K562 (cell line): Measurements from ENCODE around the gene ICAM1. TPM values are rescaled to one million over a fixed set of nuclear protein-coding genes. Genes with fewer than 3 reads are reported as not detected.

Source experiments
- ATAC-seq: fragments of 200-7000 bp; cut with Tn5 transposase; 3 replicates; pipeline ENCODE4 v1.9.1; 2020; ENCODE audit warnings: moderate library complexity
- BruUV-seq: library from RNA; stranded (reverse); fragments of 400-500 nt; replicated peaks from 2 replicates; lab custom pipeline; 2021; lab: Mats Ljungman, UMichigan
- CTCF ChIA-PET: fragments of 300-600 bp; formaldehyde crosslinking; extraction: SDS; loops from one replicate; lab custom pipeline; 2021; ENCODE audit warnings: low intra/inter-chr PET ratio; lab: Yijun Ruan, JAX
- POLR2A ChIA-PET: fragments of 300-600, 350-650 bp; sonication (Branson Sonifier 250); formaldehyde crosslinking; extraction: SDS; loops from one replicate; lab custom pipeline; 2021; ENCODE audit warnings: antibody characterized with exemption, inconsistent platforms; lab: Yijun Ruan, JAX
- DNase-seq, 4 experiments: peaks; one replicate each; pipeline versions ENCODE4 v3.0.0 to v3.0.0-alpha.2; 2011 to 2018; ENCODE audit warnings: low spot score in 3 of 4, mixed read lengths in 3 of 4; ENCODE audit errors: extremely low read depth in 1 of 4
- FAIRE-seq: peaks from 2 replicates; lab custom pipeline; 2011; peaks lifted over from hg19 to GRCh38; lab: Jason Lieb, UNC
- H2AFZ ChIP-seq: 2 replicates; pipeline ENCODE4 v1.6.0; 2011; ENCODE audit warnings: low read depth, low read length, control low read depth, inconsistent platforms
- H3K27ac ChIP-seq: fragments of 200-600 bp; 3 replicates; pipeline ENCODE4 v1.8.0; 2011; ENCODE audit warnings: low read depth, mild to moderate bottlenecking, control low read depth, inconsistent platforms, low read length, moderate library complexity, mixed read lengths; ENCODE audit errors: extremely low read depth
- H3K27me3 ChIP-seq, 2 experiments: fragments of 300-600 bp in 1 of 2; 2 replicates in 1 of 2; 3 replicates in 1 of 2; pipeline versions ENCODE4 v1.6.0 to v1.8.0; 2011; ENCODE audit warnings: inconsistent platforms in 2 of 2, low read length in 2 of 2, mild to moderate bottlenecking in 1 of 2, mixed read lengths in 1 of 2, moderate library complexity in 1 of 2; ENCODE audit not compliant: control insufficient read depth in 2 of 2, insufficient read depth in 2 of 2
- H3K36me3 ChIP-seq: fragments of 300-600 bp; 3 replicates; pipeline ENCODE4 v1.8.0; 2011; ENCODE audit warnings: mild to moderate bottlenecking, low read length, inconsistent platforms; ENCODE audit not compliant: control insufficient read depth, insufficient read depth
- H3K4me1 ChIP-seq, 2 experiments: fragments of 200-600 bp in 1 of 2; replicated peaks in 1 of 2; 2 replicates in 1 of 2; 3 replicates in 1 of 2; pipeline versions ENCODE4 v1.5.1 to v1.8.0; 2011; ENCODE audit warnings: inconsistent platforms in 2 of 2, low read length in 2 of 2, mild to moderate bottlenecking in 1 of 2, mixed read lengths in 1 of 2, moderate library complexity in 1 of 2; ENCODE audit not compliant: control insufficient read depth in 2 of 2, insufficient read depth in 2 of 2
- H3K4me2 ChIP-seq: 2 replicates; pipeline ENCODE4 v1.6.1; 2011; ENCODE audit warnings: low read length, control low read depth, inconsistent platforms, mixed read lengths; ENCODE audit not compliant: insufficient read depth
- H3K4me3 ChIP-seq: fragments of 200-600 bp; sonication (generic), shearing (Covaris generic); 2 replicates; pipeline ENCODE4 v1.5.1; 2016; ENCODE audit warnings: control low read depth, inconsistent platforms
- H3K79me2 ChIP-seq: fragments of 200-600 bp; 3 replicates; pipeline ENCODE4 v1.8.0; 2011; ENCODE audit warnings: low read length, inconsistent platforms; ENCODE audit not compliant: control insufficient read depth, insufficient read depth
- H3K9ac ChIP-seq, 2 experiments: 2 replicates each; pipeline versions ENCODE4 v1.6.0 to v1.6.1; 2011; ENCODE audit warnings: low read depth in 2 of 2, low read length in 2 of 2, control low read depth in 1 of 2, inconsistent platforms in 1 of 2, mild to moderate bottlenecking in 1 of 2, mixed read lengths in 1 of 2; ENCODE audit not compliant: insufficient read depth in 1 of 2
- H3K9me1 ChIP-seq: one replicate; pipeline ENCODE4 v1.6.0; 2011; ENCODE audit warnings: inconsistent platforms, mild to moderate bottlenecking, low read length, moderate library complexity; ENCODE audit not compliant: control insufficient read depth, insufficient read depth
- H3K9me3 ChIP-seq: replicated peaks from 2 replicates; pipeline ENCODE4 v1.5.1; 2011; ENCODE audit warnings: low read depth, low read length, inconsistent platforms; ENCODE audit not compliant: control insufficient read depth, insufficient read depth
- H4K20me1 ChIP-seq: replicated peaks from 2 replicates; pipeline ENCODE4 v1.6.1; 2011; ENCODE audit warnings: low read length, inconsistent platforms, mixed read lengths; ENCODE audit not compliant: control insufficient read depth, insufficient read depth
- CBFB ChIP-seq: sonication (generic); formaldehyde crosslinking; IDR thresholded peaks from 2 replicates; pipeline ENCODE4 v1.4.0; 2020; ENCODE audit warnings: mild to moderate bottlenecking, missing genetic modification reagents
- CBX2 ChIP-seq: fragments of 200-600 bp; sonication (generic); IDR thresholded peaks from one replicate; pipeline ENCODE4 v1.6.1; 2012; ENCODE audit warnings: mild to moderate bottlenecking, low read length, inconsistent platforms; ENCODE audit not compliant: insufficient read depth, poor library complexity, severe bottlenecking
- ETV6 ChIP-seq, 3 experiments: fragments of 150-350 bp in 1 of 3; sonication (generic) in 1 of 3; formaldehyde crosslinking in 1 of 3; IDR thresholded peaks; 2 replicates each; pipeline versions ENCODE4 v1.6.1 to v1.8.0; 2014 to 2022; ENCODE audit warnings: borderline replicate concordance in 2 of 3, low read depth in 2 of 3, antibody characterized with exemption in 1 of 3, low read length in 1 of 3, mild to moderate bottlenecking in 1 of 3, missing genetic modification reagents in 1 of 3
- FOXM1 ChIP-seq, 2 experiments: fragments of 450-650 bp in 1 of 2; sonication (generic) in 1 of 2; formaldehyde crosslinking in 1 of 2; IDR thresholded peaks; 2 replicates each; pipeline versions ENCODE4 v1.6.1 to v1.9.0; 2017 to 2022; ENCODE audit warnings: low read depth in 2 of 2, mild to moderate bottlenecking in 2 of 2, missing genetic modification reagents in 1 of 2, moderate library complexity in 1 of 2
- GATAD2B ChIP-seq: fragments of 450-650 bp; IDR thresholded peaks from 2 replicates; pipeline ENCODE4 v1.6.1; 2017; ENCODE audit warnings: mild to moderate bottlenecking, borderline replicate concordance
- HMBOX1 ChIP-seq: sonication (generic); IDR thresholded peaks from 2 replicates; pipeline ENCODE4 v1.6.1; 2016
- HMGXB4 ChIP-seq: sonication (generic); formaldehyde crosslinking; IDR thresholded peaks from 2 replicates; pipeline ENCODE4 v1.8.1; 2023; ENCODE audit warnings: mild to moderate bottlenecking, missing genetic modification reagents
- KAT2B ChIP-seq: IDR thresholded peaks from one replicate; pipeline ENCODE4 v1.6.1; 2012; ENCODE audit warnings: low read depth, mild to moderate bottlenecking, control low read depth, inconsistent platforms, low read length, moderate library complexity
- POLR2G ChIP-seq: fragments of 200-400 bp; formaldehyde crosslinking; IDR thresholded peaks from 2 replicates; pipeline ENCODE4 v1.6.1; 2017; ENCODE audit warnings: low read depth, mild to moderate bottlenecking, antibody characterized with exemption, low read length, moderate library complexity
- RBM22 ChIP-seq: fragments of 200-400 bp; formaldehyde crosslinking; IDR thresholded peaks from 2 replicates; pipeline ENCODE4 v1.6.1; 2018; ENCODE audit warnings: low read length, low read depth; ENCODE audit not compliant: poor library complexity, severe bottlenecking
- RNF2 ChIP-seq: sonication (generic); IDR thresholded peaks from 2 replicates; pipeline ENCODE4 v1.6.1; 2016
- TAL1 ChIP-seq: fragments of 450-650 bp; IDR thresholded peaks from 2 replicates; pipeline ENCODE4 v1.6.1; 2016; ENCODE audit warnings: mild to moderate bottlenecking
- ZNF23 ChIP-seq: fragments of 250-450 bp; sonication (Bioruptor Pico); IDR thresholded peaks from 2 replicates; pipeline ENCODE4 v1.4.0; 2020; ENCODE audit warnings: mild to moderate bottlenecking
- whole genome bisulfite sequencing: fragments of 100-300 bp; shearing (Covaris generic); methylation state at CpG from one replicate; pipeline ENCODE4 v1.1.6; 2016; ENCODE audit warnings: low coverage, mixed read lengths; ENCODE audit not compliant: insufficient coverage; ENCODE audit errors: missing lambda C conversion rate; 5-methylcytosine and 5-hydroxymethylcytosine counted together
- in situ Hi-C: fragments of 300-500 bp; cut with MboI; formaldehyde crosslinking; loops from 4 replicates; pipeline ENCODE4 v1.15.0; 2018; ENCODE audit warnings: inconsistent platforms, mixed read lengths
- intact Hi-C: fragments of 100-400 bp; cut with micrococcal nuclease; formaldehyde crosslinking; loops from 2 replicates; pipeline ENCODE4 v1.14.2; 2022
- polyA plus RNA-seq, 8 experiments: library from polyadenylated mRNA; depleted of rRNA in 4 of 8; stranded (reverse) in 5 of 8; unstranded in 3 of 8; fragments of >200 nt; fragmentation: Nextera tagmentation in 2 of 8; fragmentation: Illumina TruSeq in 1 of 8; extraction: Ambion mirVana in 2 of 8; extraction: Trizol in 1 of 8; gene quantifications; 2 replicates each; pipeline versions ENCODE4 v1.2.1 to v1.2.3, GENCODE V29; 2011 to 2014; ENCODE audit warnings: inconsistent platforms in 1 of 8, missing spikeins in 1 of 8
- total RNA-seq, 7 experiments: library from RNA; depleted of rRNA in 6 of 7; stranded (reverse); fragments of >200 nt in 6 of 7; fragmentation: Illumina TruSeq in 2 of 7; extraction: Trizol in 2 of 7; gene quantifications; 2 replicates each; pipeline versions ENCODE4 v1.2.1 to v1.2.3, GENCODE V29; 2011 to 2021; ENCODE audit warnings: low replicate concordance in 1 of 7
- TF ChIP-seq, protein P1 (sequence below), 3 experiments: fragments of 200-800 bp in 1 of 3; sonication (Bioruptor generic) in 1 of 3; sonication (generic) in 1 of 3; formaldehyde crosslinking in 1 of 3; IDR thresholded peaks; 2 replicates each; pipeline versions ENCODE4 v1.6.1 to v1.8.0; 2016 to 2022; ENCODE audit warnings: mild to moderate bottlenecking in 2 of 3, missing compliant biosample characterization in 2 of 3, missing genetic modification characterization in 2 of 3, missing genetic modification reagents in 1 of 3
- TF ChIP-seq, protein P2 (sequence below): fragments of 250-450 bp; sonication (Bioruptor Pico); IDR thresholded peaks from 2 replicates; pipeline ENCODE4 v1.9.0; 2021; ENCODE audit warnings: mild to moderate bottlenecking, inconsistent platforms

The ICAM1 gene
- total and polyA plus RNA-seq, 9 of the 15 experiments (the other 6 are each of a cell fraction or from before 2014, with no cell fraction given), result 2.3 to 24.4 (median 13.4) TPM

GRCh38 chr19:10321417-10321797 lies 50.5 kb downstream of the ICAM1 start:
- no TSS peak for BruUV-seq
- in situ Hi-C loops, result no loop called here
- TF ChIP-seq RBM22 (peak; percentile 22), HMBOX1 (no peak), GATAD2B (no peak), ETV6 (IDR thresholded peaks at IDR 0.05; ENCODE audit: borderline replicate concordance in 1 of 2, low read depth in 2 of 2, low read length in 1 of 2) (no peak), ETV6 (CRISPR knock-in tag; IDR thresholded peaks at IDR 0.05; ENCODE audit: borderline replicate concordance) (no peak), POLR2G (peak; percentile 70), HMGXB4 (no peak), KAT2B (no peak), CBX2 (no peak), RNF2 (no peak), FOXM1 (IDR thresholded peaks at IDR 0.05; ENCODE audit: low read depth) (no peak), FOXM1 (CRISPR knock-in tag; IDR thresholded peaks at IDR 0.05; ENCODE audit: low read depth) (no peak), ZNF23 (CRISPR knock-in tag) (no peak), TAL1 (no peak), CBFB (no peak)
- TF ChIP-seq, protein P1, sequence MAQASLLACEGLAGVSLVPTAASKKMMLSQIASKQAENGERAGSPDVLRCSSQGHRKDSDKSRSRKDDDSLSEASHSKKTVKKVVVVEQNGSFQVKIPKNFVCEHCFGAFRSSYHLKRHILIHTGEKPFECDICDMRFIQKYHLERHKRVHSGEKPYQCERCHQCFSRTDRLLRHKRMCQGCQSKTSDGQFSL (CRISPR knock-in tag; IDR thresholded peaks at IDR 0.05), result no peak
- TF ChIP-seq, protein P1 (tag; IDR thresholded peaks at IDR 0.05), result no peak
- TF ChIP-seq, protein P2, sequence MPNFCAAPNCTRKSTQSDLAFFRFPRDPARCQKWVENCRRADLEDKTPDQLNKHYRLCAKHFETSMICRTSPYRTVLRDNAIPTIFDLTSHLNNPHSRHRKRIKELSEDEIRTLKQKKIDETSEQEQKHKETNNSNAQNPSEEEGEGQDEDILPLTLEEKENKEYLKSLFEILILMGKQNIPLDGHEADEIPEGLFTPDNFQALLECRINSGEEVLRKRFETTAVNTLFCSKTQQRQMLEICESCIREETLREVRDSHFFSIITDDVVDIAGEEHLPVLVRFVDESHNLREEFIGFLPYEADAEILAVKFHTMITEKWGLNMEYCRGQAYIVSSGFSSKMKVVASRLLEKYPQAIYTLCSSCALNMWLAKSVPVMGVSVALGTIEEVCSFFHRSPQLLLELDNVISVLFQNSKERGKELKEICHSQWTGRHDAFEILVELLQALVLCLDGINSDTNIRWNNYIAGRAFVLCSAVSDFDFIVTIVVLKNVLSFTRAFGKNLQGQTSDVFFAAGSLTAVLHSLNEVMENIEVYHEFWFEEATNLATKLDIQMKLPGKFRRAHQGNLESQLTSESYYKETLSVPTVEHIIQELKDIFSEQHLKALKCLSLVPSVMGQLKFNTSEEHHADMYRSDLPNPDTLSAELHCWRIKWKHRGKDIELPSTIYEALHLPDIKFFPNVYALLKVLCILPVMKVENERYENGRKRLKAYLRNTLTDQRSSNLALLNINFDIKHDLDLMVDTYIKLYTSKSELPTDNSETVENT (CRISPR knock-in tag), result no peak

More at GRCh38 chr19:10321417-10321797, 50.5 kb downstream of the ICAM1 start:
- POLR2A ChIA-PET, result interaction anchor here (0.6 to 2.0 kb wide), 5 partner anchors 11 to 34 kb away, joined by 3 to 9 read pairs (median 3); partner anchors contain the start of genes ICAM4 and RAVER1
- Histone ChIP-seq H3K4me2 (no peak overlapping the region), H3K36me3 (peaks cover 96% of the 10 kb centered on the region), H3K79me2 (no peaks in the 10 kb centered on the region; the same call in 1 of the 3 replicates), H3K27me3 (no peaks in the 10 kb centered on the region), H3K4me1 (peaks cover 5 to 51% of the 10 kb centered on the region in 2 experiments; a peak in 4 of 5 replicates), H3K4me3 (no peak overlapping the region), H4K20me1 (0 out of 2 replicates have a peak, but pooled peaks cover 8% of the 10 kb centered on the region), H3K9me3 (no peaks in the 10 kb centered on the region), H3K9ac (peak overlapping the region in 1 of 2 experiments; percentile 78; a peak in 2 of 4 replicates), H3K9me1 (no peaks in the 10 kb centered on the region), H3K27ac (no peak overlapping the region; the same call in 2 of the 3 replicates), H2AFZ (no peak overlapping the region)
- intact Hi-C loops, result no loop called here
- no peak for DNase-seq
- no peak for ATAC-seq
- WGBS, result 90% methylated on average over 9 of the region's 11 CpGs
- FAIRE-seq, result no peak
- CTCF ChIA-PET, result no interaction called here
